Activated naive CD8-positive, alpha-beta T cell treated with anti-CD3 and anti-CD28 coated beads, Interleukin-2, amount 50 U/mL, for 24 hours (primary cell): ENCODE results near the gene TAS2R43.
"Not testable (repeated sequence)": the region's sequence is repeated elsewhere in the genome, so short reads cannot be mapped to it uniquely, and the experiment has no call there.

ENCODE experiments used
- ATAC-seq: fragments of 150-1000 bp; cut with Tn5 transposase; one replicate; pipeline ENCODE4 v1.10.0; 2021
- DNase-seq: peaks from one replicate; pipeline ENCODE4 v3.0.0; 2021
- H3K27ac Mint-ChIP-seq: one replicate; pipeline ENCODE4 v1.8.0; 2021; ENCODE audit warnings: mild to moderate bottlenecking, mixed read lengths
- H3K27me3 Mint-ChIP-seq: one replicate; pipeline ENCODE4 v1.8.0; 2021; ENCODE audit warnings: mixed read lengths
- H3K36me3 Mint-ChIP-seq: one replicate; pipeline ENCODE4 v1.8.0; 2021; ENCODE audit warnings: low read depth, mixed read lengths
- H3K4me1 Mint-ChIP-seq: one replicate; pipeline ENCODE4 v1.8.0; 2021; ENCODE audit warnings: mixed read lengths
- H3K4me3 Mint-ChIP-seq: one replicate; pipeline ENCODE4 v1.8.0; 2021; ENCODE audit warnings: mild to moderate bottlenecking, moderate library complexity, mixed read lengths
- H3K9me3 Mint-ChIP-seq: one replicate; pipeline ENCODE4 v1.8.0; 2021; ENCODE audit warnings: mixed read lengths

Gene TAS2R43, protein sequence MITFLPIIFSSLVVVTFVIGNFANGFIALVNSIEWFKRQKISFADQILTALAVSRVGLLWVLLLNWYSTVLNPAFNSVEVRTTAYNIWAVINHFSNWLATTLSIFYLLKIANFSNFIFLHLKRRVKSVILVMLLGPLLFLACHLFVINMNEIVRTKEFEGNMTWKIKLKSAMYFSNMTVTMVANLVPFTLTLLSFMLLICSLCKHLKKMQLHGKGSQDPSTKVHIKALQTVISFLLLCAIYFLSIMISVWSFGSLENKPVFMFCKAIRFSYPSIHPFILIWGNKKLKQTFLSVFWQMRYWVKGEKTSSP

DNA sequence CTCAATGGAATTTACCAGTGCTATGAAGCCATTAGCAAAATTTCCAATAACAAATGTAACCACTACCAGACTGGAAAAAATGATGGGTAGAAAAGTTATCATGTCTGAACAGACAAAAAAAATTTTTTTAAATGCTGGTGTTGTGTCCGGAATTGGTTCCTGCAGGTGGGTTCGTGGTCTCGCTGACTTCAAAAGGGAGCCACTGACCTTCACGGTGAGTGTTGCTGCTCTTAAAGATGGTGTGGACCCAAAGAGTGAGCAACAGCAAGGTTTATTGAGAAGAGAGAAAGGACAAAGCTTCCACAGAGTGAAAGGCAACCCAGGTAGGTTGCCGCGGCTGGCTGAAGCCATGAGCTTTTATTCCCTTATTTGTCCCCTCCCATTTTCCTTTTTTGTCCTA lies at the start of gene TAS2R43:
Gene TAS2R43 (minus strand): TSS at position 186 of the 400 bp plus-strand sequence. CDS start 84 bp downstream, at position 102.
- no peak for ATAC-seq
- Mint-ChIP-seq H3K36me3 (peaks cover 49% of the 10 kb centered on the region), H3K4me3 (no peak within 1 kb of the TSS), H3K9me3 (peaks cover 8% of the 10 kb centered on the region), H3K4me1 (peaks cover 23% of the 10 kb centered on the region), H3K27ac (peak within 1 kb of the TSS; percentile 47), H3K27me3 (no peaks in the 10 kb centered on the region)
- DNase-seq = no peak

DNA sequence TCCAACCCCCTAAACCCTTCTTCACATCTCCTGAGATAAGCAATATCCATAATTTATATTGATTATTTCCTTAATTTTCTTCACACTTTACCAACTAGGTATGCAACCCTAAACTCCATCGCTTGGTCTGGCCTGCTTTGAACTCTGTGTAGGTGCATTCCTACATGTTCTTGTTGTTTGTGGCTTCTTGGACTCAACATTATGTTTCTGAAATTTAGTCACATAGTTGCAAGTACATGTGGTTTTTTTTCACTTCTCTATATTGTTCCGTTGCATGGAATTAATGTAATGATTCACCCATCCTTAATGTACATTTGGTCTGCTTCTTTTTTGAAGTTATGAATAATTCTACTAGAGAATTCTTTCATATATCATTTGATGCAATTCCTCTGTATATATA lies 44.0 kb upstream of the TAS2R43 start:
- H3K4me3 Mint-ChIP-seq = no peak overlapping the region
- peaks cover 8% of the 10 kb centered on the region for H3K9me3 Mint-ChIP-seq
- peak; percentile 57 for ATAC-seq
- peaks cover 23% of the 10 kb centered on the region for H3K36me3 Mint-ChIP-seq
- no peak overlapping the region for H3K27ac Mint-ChIP-seq
- H3K27me3 Mint-ChIP-seq = no peaks in the 10 kb centered on the region
- H3K4me1 Mint-ChIP-seq = peaks cover 36% of the 10 kb centered on the region
- no peak for DNase-seq

DNA sequence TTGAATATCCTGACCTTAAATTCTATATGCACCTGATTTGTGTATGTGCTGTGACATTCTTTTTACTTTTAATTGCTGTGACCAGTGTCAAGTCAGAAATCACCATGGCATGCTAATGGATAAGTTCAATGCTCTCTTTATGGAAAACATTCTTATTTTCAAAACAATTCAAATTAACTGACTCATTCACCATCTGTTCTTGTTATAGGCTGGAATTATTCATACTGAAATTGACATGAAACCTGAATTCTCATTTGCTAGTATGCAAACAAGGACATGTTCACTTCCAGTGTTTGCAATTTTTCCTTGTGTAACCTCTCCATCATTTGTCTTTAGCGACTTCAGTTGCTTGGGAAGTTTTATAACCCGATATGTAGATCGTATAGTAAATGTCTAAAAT lies 42.2 kb upstream of the TAS2R43 start, which contains the start of gene TAS2R30:
Gene TAS2R30 (minus strand): TSS at position 340 of the 400 bp plus-strand sequence. CDS start 400 bp downstream, outside the sequence.
- Mint-ChIP-seq H3K9me3 (peaks cover 4% of the 10 kb centered on the region), H3K4me3 (no peak within 1 kb of the TSS), H3K27me3 (no peaks in the 10 kb centered on the region), H3K4me1 (peaks cover 36% of the 10 kb centered on the region), H3K27ac (peak within 1 kb of the TSS; percentile 7), H3K36me3 (peaks cover 11% of the 10 kb centered on the region)
- ATAC-seq = no peak
- no peak for DNase-seq

DNA sequence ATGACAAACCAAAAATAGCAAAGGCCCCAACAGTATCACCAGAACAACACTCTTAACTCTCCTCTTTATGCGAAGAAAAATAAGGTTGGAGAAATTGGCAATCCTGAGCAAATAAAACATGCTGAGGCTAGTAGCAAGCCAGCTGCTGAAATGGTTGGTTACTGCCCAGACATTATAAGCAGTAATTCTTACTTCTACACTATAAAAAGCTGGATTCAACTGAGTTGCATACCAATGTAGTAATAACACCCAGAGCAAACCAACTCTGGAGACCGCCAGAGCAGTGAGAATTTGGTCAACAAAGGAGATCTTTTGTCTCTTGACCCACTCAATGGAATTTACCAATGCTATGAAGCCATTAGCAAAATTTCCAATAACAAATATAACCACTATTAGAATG lies 41.7 kb upstream of the TAS2R43 start:
- H3K4me3 Mint-ChIP-seq = no peak overlapping the region
- no peaks in the 10 kb centered on the region for H3K27me3 Mint-ChIP-seq
- no peak overlapping the region for H3K27ac Mint-ChIP-seq
- H3K9me3 Mint-ChIP-seq = peaks cover 7% of the 10 kb centered on the region
- peaks cover 36% of the 10 kb centered on the region for H3K4me1 Mint-ChIP-seq
- DNase-seq (no peak), ATAC-seq (no peak)
- H3K36me3 Mint-ChIP-seq = peaks cover 14% of the 10 kb centered on the region

DNA sequence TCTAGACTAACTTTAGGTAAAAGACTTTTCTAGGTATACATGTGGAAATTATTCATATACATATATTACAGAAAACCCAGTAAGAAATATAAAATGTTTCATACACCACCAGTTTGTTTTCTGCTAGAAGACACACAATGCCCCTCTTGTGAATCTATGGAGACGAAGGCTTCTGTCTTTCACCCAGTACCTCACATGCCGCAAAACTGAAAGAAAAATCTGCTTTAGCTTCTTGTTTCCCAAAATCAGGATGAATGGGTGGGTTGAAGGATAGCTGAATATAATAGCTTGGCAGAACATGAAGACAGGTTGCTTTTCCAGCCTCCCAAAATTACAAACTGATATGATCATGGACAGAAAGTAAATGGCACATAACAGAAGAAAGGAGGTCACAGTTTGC lies 41.0 kb upstream of the TAS2R43 start:
- no peaks in the 10 kb centered on the region for H3K27me3 Mint-ChIP-seq
- DNase-seq (no peak), ATAC-seq (no peak)
- no peak overlapping the region for H3K27ac Mint-ChIP-seq
- H3K4me1 Mint-ChIP-seq = peaks cover 36% of the 10 kb centered on the region
- H3K9me3 Mint-ChIP-seq = peaks cover 9% of the 10 kb centered on the region
- H3K4me3 Mint-ChIP-seq = no peak overlapping the region
- H3K36me3 Mint-ChIP-seq = peaks cover 19% of the 10 kb centered on the region

DNA sequence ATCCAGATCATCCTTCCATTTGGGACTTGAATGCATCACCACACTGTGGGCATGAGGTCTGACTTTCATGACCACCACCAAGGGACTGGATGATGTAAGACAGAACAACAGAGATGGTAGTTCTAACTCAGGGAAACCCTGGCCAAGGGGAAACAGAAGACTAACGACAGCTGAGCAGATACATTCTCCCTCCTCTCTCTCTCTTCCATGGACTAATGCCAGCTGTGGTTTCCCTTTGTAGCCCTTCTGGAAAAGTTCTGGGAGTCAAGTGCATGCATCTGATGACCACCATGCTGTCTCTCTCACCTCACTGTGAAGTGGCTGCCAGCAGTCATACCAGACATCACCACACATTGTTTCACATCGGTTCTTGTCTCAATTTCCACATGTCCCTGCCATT lies 38.9 kb upstream of the TAS2R43 start:
- Mint-ChIP-seq H3K4me3 (no peak overlapping the region), H3K27ac (no peak overlapping the region), H3K4me1 (peaks cover 23% of the 10 kb centered on the region), H3K9me3 (peaks cover 16% of the 10 kb centered on the region), H3K36me3 (peaks cover 29% of the 10 kb centered on the region), H3K27me3 (no peaks in the 10 kb centered on the region)
- DNase-seq (no peak), ATAC-seq (no peak)

DNA sequence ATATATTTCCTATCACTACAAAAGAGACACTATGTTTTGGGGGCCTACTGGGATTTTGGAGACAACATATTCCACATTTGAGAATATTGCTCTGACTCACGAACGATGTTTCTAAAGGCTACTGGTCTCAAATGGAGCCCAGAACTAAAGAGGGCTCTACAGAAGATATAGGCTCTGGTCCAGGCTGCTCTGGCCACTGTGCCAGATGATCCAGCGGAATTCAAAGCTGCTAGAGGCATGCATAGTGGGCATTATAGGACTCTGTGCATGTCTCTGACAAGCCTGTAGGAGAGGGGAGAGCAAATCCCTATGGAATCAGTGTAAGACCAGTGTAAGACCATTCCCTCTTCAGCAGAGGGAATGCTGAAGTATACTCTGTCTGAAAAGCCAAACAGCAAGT lies 38.3 kb upstream of the TAS2R43 start:
- DNase-seq = no peak
- ATAC-seq = no peak
- peaks cover 29% of the 10 kb centered on the region for H3K36me3 Mint-ChIP-seq
- H3K9me3 Mint-ChIP-seq = peaks cover 16% of the 10 kb centered on the region
- no peaks in the 10 kb centered on the region for H3K27me3 Mint-ChIP-seq
- no peak overlapping the region for H3K4me3 Mint-ChIP-seq
- H3K4me1 Mint-ChIP-seq = peaks cover 16% of the 10 kb centered on the region
- no peak overlapping the region for H3K27ac Mint-ChIP-seq

DNA sequence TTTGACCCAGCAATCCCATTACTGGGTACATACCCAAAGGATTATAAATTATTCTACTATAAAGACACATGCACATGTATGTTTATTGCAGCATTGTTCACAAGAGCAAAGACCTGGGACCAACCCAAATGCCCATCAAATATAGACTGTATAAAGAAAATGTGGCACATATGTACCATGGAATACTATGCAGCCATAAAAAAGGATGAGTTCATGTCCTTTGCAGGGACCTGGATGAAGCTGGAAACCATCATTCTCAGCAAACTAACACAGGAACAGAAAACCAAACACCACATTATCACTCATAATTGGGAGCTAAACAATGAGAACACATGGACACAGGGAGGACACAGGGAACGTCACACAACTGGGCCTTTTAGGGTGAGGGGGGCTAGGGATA lies 22.0 kb upstream of the TAS2R43 start:
- not testable (repeated sequence) for ATAC-seq, H3K27me3 Mint-ChIP-seq, DNase-seq, H3K4me3 Mint-ChIP-seq, H3K27ac Mint-ChIP-seq
- Mint-ChIP-seq H3K4me1 (peaks cover 36% of the 10 kb centered on the region), H3K9me3 (peaks cover 69% of the 10 kb centered on the region), H3K36me3 (peaks cover 85% of the 10 kb centered on the region)

DNA sequence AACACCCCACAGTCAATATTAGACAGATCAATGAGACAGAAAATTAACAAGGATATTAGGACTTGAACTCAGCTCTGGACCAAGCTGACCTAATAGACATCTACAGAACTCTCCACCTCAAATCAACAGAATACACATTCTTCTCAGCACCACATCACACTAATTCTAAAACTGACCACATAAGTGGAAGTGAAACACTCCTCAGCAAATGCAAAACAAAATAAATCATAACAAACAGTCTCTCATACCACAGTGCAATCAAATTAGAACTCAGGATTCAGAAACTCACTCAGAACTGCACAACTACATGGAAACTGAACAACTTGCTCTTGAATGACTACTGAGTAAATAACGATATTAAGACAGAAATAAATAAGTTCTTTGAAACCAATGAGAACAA lies 19.1 kb upstream of the TAS2R43 start:
- H3K36me3 Mint-ChIP-seq = peaks cover 84% of the 10 kb centered on the region
- H3K4me1 Mint-ChIP-seq = peaks cover 30% of the 10 kb centered on the region
- H3K4me3 Mint-ChIP-seq, ATAC-seq, DNase-seq, H3K27me3 Mint-ChIP-seq, H3K27ac Mint-ChIP-seq: not testable (repeated sequence)
- H3K9me3 Mint-ChIP-seq = peaks cover 68% of the 10 kb centered on the region

DNA sequence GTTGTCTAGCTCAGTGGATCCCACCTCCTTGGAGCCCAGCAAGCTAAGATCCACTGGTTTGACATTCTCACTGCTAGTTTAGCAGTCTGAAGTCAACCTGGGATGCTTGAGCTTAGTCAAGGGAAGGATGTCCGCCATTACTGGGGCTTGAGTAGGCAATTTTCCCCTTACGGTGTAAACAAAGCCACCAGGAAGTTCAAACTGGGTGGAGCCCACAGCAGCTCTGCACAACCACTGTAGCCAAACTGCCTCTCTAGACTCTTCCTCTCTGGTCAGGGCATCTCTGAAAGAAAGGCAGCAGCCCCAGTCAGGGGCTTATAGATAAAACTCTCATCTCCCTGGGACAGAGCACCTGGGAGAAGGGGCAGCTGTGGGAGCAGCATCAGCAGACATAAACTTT lies 16.7 kb upstream of the TAS2R43 start:
- no peaks in the 10 kb centered on the region for H3K27me3 Mint-ChIP-seq
- DNase-seq = no peak
- H3K9me3 Mint-ChIP-seq = peaks cover 61% of the 10 kb centered on the region
- no peak overlapping the region for H3K4me3 Mint-ChIP-seq
- no peak overlapping the region for H3K27ac Mint-ChIP-seq
- no peak for ATAC-seq
- peaks cover 30% of the 10 kb centered on the region for H3K4me1 Mint-ChIP-seq
- peaks cover 80% of the 10 kb centered on the region for H3K36me3 Mint-ChIP-seq

DNA sequence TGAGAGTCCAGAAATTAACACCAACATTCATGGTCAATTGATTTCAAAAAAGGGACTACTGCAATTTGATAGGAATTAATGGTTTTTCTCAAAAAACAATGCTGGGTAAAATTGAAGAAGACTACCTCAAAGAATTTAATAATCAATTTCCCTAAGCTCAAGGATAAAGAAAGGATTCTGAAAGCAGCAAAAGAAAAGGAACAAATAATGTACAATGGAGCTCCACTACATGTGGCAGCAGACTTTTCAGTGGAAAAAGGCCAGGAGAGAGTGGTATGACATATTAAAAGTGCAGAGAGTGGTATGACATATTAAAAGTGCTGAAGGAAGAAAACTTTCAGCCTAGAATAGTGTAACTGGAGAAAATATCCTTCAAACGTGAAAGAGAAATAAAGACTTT lies 15.6 kb upstream of the TAS2R43 start:
- peaks cover 53% of the 10 kb centered on the region for H3K9me3 Mint-ChIP-seq

DNA sequence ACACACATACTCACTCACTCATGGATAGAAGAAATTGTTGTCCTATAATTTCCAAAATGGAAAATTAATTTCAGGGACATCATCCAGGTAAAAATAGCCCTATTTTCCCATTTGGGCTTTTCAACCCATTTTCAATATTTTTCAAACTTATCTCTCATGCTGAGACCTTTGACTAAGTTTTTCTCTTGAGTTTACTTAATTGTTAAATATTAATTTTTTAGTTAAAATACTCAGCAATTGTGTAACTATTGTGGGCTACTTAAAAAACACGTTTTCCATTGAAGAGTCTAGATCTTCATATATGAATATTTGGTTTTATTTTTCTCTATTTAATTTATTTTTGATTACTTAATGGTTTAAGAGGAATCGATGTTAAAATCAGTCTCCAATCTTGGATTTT lies 14.2 kb upstream of the TAS2R43 start:
- Mint-ChIP-seq H3K36me3 (peaks cover 74% of the 10 kb centered on the region), H3K27ac (no peak overlapping the region), H3K4me1 (peaks cover 20% of the 10 kb centered on the region), H3K9me3 (peaks cover 38% of the 10 kb centered on the region), H3K27me3 (no peaks in the 10 kb centered on the region), H3K4me3 (no peak overlapping the region)
- DNase-seq (no peak), ATAC-seq (no peak)

More for the DNA sequence above, 15.6 kb upstream of the TAS2R43 start:
- Mint-ChIP-seq H3K27me3 (no peaks in the 10 kb centered on the region), H3K36me3 (peaks cover 79% of the 10 kb centered on the region), H3K27ac (no peak overlapping the region), H3K4me1 (peaks cover 24% of the 10 kb centered on the region), H3K4me3 (no peak overlapping the region)
- DNase-seq (no peak), ATAC-seq (no peak)

DNA sequence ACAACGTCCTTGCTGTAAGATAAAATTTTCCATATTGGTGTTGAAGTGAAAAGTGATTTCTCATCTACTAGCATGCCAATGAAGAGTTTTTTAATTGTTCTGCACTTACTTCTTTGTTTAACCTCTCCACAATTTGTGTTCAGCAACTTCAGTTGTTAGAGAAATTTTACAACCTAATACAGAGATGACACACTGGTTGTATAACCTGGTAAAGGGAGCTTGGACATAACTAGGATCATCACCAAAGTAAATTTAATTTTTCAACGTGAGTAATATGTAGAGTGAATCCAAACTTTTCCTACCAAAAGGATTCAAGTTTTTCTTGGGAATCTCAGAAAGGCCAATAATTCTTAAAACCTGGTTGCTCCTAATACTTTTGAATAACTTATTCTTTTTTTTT lies 13.4 kb upstream of the TAS2R43 start:
- DNase-seq (no peak), ATAC-seq (no peak)
- peaks cover 17% of the 10 kb centered on the region for H3K4me1 Mint-ChIP-seq
- no peak overlapping the region for H3K4me3 Mint-ChIP-seq
- no peak overlapping the region for H3K27ac Mint-ChIP-seq
- H3K9me3 Mint-ChIP-seq = peaks cover 32% of the 10 kb centered on the region
- H3K36me3 Mint-ChIP-seq = peaks cover 73% of the 10 kb centered on the region
- H3K27me3 Mint-ChIP-seq = no peaks in the 10 kb centered on the region

DNA sequence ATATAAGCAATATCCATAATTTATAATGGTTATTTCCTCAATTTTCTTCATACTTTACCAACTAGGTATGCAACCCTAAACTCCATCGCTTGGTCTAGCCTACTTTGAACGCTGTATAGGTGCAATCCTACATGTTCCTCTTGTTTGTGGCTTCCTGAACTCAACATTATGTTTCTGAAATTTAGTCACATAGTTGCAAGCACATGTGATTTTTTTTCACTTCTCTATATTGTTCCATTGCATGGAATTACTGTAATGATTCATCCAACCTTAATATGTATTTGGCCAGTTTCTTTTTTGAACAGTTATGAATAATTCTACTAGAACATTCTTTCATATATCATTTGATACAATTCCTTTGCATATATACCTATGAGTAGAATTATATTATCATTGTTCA lies 2.8 kb upstream of the TAS2R43 start:
- not testable (repeated sequence) for H3K27me3 Mint-ChIP-seq, H3K4me3 Mint-ChIP-seq, H3K9me3 Mint-ChIP-seq, H3K27ac Mint-ChIP-seq, DNase-seq
- peak; percentile 77 for ATAC-seq
- Mint-ChIP-seq H3K36me3 (peaks cover 58% of the 10 kb centered on the region), H3K4me1 (peaks cover 27% of the 10 kb centered on the region)

DNA sequence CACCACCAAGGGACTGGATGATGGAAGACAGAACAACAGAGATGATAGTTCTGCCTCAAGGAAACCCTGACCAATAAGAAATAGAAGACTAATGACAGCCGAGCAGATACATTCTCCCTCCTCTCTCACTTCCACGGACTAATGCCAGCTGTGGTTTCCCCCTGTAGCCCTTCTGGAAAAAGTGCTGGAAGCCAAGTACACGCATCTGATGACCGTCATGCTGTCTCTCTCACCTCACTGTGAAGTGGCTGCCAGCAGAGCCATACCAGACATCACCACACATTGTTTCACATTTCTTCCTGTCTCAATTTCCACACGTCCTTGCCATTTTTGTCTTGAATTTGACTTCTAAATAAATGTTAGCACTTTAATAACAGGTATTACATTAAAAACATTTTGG lies 2.9 kb downstream of the TAS2R43 start:
- Mint-ChIP-seq H3K4me1 (peaks cover 28% of the 10 kb centered on the region), H3K27ac (no peak overlapping the region), H3K4me3 (no peak overlapping the region), H3K9me3 (peaks cover 9% of the 10 kb centered on the region), H3K27me3 (no peaks in the 10 kb centered on the region), H3K36me3 (peaks cover 47% of the 10 kb centered on the region)
- no peak for DNase-seq
- no peak for ATAC-seq
